Fibroblast of pulmonary artery (primary cell): ENCODE measurements around the gene SPRR3.

Experiments
- DNase-seq: peaks from one replicate; pipeline ENCODE4 v3.0.0-alpha.2; 2010; ENCODE audit warnings: low read depth
- H3K4me3 ChIP-seq: replicated peaks from 2 replicates; pipeline ENCODE4 v1.5.1; 2011; ENCODE audit warnings: low read depth, mild to moderate bottlenecking, control low read depth, low read length, moderate library complexity
- TF ChIP-seq, protein P1 (sequence below): IDR thresholded peaks from 2 replicates; pipeline ENCODE4 v1.5.1; 2011; ENCODE audit warnings: mild to moderate bottlenecking, control low read depth, low read length, inconsistent platforms; ENCODE audit errors: missing control alignments

Gene SPRR3

DNA sequence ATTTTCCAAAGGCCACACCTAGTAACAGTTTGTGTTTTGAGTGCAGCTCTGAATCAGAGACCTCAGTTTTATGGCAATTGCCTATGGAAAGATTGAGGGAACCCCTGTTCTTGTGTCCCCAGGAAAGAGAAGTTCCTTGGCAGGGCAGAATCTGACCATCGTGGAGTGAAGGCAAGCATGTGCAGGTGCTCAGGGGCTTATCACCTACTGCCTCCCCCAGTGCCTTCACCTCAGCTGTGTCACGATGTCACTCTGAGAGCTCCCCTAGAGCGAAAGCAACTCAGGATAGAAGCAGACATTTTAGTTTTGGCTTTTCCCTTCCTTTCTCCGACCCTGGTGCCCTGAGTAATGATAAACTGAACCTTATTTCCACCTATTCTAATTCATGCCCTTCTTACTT lies 19.5 kb upstream of the SPRR3 start:
- no peak for DNase-seq
- no peak overlapping the region for H3K4me3 ChIP-seq
- TF ChIP-seq, protein P1, sequence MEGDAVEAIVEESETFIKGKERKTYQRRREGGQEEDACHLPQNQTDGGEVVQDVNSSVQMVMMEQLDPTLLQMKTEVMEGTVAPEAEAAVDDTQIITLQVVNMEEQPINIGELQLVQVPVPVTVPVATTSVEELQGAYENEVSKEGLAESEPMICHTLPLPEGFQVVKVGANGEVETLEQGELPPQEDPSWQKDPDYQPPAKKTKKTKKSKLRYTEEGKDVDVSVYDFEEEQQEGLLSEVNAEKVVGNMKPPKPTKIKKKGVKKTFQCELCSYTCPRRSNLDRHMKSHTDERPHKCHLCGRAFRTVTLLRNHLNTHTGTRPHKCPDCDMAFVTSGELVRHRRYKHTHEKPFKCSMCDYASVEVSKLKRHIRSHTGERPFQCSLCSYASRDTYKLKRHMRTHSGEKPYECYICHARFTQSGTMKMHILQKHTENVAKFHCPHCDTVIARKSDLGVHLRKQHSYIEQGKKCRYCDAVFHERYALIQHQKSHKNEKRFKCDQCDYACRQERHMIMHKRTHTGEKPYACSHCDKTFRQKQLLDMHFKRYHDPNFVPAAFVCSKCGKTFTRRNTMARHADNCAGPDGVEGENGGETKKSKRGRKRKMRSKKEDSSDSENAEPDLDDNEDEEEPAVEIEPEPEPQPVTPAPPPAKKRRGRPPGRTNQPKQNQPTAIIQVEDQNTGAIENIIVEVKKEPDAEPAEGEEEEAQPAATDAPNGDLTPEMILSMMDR: no peak

DNA sequence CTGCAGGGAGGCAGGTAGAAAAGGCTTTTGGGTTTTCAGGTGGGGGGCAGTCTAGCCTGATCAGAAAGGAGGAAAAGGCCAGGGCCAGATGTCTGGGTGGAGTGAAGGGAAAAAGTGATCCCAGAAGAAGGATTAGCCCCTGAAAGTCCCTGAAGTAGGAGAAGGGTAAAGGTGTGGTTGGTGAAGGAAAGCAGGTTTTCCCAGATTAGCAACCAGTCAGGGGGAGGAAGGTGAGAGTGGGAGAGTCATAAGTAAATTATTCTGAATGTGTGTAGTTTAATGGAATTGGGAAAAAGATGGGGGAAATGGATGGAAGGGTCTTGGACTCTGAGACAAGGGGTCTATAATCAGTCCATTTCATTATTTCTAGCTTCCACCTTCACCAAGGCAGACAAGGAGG lies 18.3 kb upstream of the SPRR3 start:
- TF ChIP-seq, protein P1: no peak
- no peak for DNase-seq

DNA sequence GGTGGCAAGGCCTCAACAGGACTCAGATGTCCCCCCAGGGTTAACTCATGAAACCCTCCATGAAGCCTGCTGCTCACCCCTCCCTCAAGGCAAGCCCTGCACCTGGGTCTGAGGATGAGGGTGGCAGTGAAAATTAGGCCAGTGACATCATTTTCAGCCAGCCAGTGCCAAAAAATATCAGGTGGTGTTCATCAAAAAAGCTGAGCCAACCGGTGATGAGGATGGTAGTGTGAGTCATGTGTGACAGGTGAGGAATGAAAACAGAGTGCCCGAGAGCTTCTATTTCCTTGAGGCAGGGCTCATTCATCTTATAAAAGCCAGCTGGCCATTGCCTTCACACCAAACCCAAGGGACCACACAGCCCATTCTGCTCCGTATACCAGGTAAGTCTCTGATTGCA lies 17.8 kb upstream of the SPRR3 start, which contains the start of gene SPRR1A:
Gene SPRR1A, plus strand, starts transcription at position 339 of the 400 bp plus-strand sequence. CDS start 1,150 bp downstream, outside the sequence.
- no peak for DNase-seq
- TF ChIP-seq, protein P1: no peak
- H3K4me3 ChIP-seq: no peak within 1 kb of the TSS

More for the DNA sequence above, 18.3 kb upstream of the SPRR3 start:
- H3K4me3 ChIP-seq: no peak overlapping the region

DNA sequence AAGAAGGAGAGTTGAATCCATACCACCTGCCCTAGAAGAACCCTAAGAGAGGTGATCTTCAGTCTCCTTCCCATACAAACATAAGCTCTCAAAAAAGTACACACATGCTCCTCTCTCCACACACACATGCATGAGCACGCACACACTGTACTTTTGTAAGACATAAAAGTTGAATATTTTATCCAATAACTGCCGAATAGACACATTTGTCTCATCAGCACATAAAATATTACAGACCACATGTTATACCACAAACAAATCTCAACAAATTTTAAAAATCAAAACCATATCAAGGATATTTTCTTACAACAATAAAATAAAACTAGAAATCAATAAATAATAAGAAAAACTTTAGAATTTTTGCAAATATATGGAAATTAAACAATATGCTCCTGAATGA lies 15.0 kb upstream of the SPRR3 start:
- H3K4me3 ChIP-seq: no peak overlapping the region
- DNase-seq: no peak
- TF ChIP-seq, protein P1: no peak

DNA sequence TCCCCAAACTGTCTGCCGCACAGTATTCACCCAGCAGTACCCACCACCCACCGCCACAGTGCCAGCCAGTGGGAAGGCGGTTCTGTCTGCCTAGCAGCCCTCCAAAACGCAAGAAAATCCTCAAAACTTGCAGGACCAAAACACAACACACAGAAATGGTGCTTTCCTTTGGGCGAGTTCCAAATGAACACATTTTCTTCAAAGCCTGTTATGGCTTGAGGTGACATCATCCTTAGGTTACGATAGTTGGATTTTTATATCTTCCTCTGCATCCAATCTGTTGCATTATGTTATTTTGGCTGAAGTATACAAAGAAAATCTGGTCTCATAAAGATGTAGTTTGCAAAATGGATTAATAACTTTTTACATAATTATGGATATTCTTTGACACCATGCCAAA lies 8.4 kb upstream of the SPRR3 start:
- no peak for DNase-seq

DNA sequence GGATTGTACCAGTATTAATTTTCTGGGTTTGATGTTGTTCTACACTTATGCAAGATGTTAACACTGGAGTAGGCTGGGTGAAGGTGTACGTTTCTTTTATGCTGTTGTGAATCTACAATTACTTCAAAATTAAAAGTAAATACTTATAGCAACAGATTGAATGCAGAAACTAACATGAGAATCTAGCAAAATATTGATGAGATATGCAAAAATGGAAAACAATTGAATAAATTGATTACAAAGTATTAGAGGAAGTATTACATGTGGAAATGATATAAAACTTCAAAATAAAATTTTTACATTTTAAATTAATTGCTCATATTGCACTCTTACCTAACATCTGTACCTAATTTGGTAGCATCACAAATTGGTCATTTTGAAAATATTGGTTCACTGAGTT lies 5.7 kb upstream of the SPRR3 start:
- no peak for DNase-seq
- TF ChIP-seq, protein P1: no peak
- H3K4me3 ChIP-seq: no peak overlapping the region

More for the DNA sequence above, 8.4 kb upstream of the SPRR3 start:
- TF ChIP-seq, protein P1: no peak
- no peak overlapping the region for H3K4me3 ChIP-seq

DNA sequence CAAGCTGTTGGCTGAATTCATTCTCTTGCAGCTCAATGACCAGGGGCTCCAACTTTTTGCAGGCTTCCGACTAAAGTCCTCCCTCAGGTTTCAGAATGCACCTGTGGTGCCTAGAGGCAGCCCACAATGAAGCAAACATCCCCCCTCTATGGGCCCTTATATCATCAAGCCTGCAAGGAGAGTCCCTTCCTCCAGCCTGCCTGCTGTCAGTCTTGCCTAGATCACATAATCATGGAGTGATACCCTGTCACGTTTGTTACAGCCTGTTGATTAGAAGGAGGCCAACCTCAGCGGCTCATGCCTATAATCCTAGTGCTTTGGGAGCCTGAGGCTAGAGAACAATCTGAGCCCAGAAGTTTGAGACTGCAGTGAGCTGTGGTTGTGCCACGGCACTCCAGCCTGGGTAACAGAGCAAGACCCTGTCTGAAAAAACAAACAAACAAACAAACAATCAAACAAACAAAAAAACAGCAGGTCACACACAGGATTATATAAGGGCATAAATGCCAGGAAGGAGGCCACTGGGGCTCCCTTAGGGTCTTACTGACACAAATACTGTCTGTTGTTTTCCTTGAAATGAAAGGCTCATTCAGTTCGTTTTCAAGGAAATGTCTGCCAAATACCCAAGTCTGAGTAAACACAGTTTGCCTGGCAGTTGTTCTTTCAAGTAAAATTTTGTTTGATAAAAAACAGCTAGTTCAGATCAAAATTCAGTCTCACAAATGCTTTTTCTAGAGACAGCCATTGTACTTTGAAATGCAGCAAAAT lies 4.7 kb upstream of the SPRR3 start:
- DNase-seq: no peak
- TF ChIP-seq, protein P1: no peak
- H3K4me3 ChIP-seq: no peak overlapping the region
